ENCODE data around the gene LRCH4.
"Not testable (repeated sequence)": the region's sequence is repeated elsewhere in the genome, so short reads cannot be mapped to it uniquely, and the experiment has no call there.

The LRCH4 gene

GRCh38 chr7:100538348-100538653 lies 47.6 kb downstream of the LRCH4 start:
- H3K4me3 ChIP-seq (ENCODE audit: low read length) = peak overlapping the region; percentile 72
- TF ChIP-seq EZH2phosphoT487 (IDR thresholded peaks at IDR 0.05; ENCODE audit: low read depth) (no peak), CTCF (IDR thresholded peaks at IDR 0.05; ENCODE audit: low read depth, low read length) (no peak)
- peak overlapping the region; percentile 60 for H3K9ac ChIP-seq (ENCODE audit: low read length)
- H2AFZ ChIP-seq (ENCODE audit: low read depth, low read length) = peak overlapping the region; percentile 68; the same call in 1 of the 2 replicates
- no peaks in the 10 kb centered on the region for H3K9me3 ChIP-seq (ENCODE audit: insufficient read depth, low read length)
- peaks cover 33% of the 10 kb centered on the region for H3K4me1 ChIP-seq (ENCODE audit: low read length)
- no peaks in the 10 kb centered on the region for H4K20me1 ChIP-seq (ENCODE audit: insufficient read depth, low read length)
- no peaks in the 10 kb centered on the region for H3K27me3 ChIP-seq (ENCODE audit: low read depth, low read length)
- peaks cover 6% of the 10 kb centered on the region for H3K36me3 ChIP-seq (replicated peaks; ENCODE audit: low read depth, low read length)
- peak overlapping the region; percentile 44 for H3K27ac ChIP-seq (ENCODE audit: low read length)
- peaks cover 33% of the 10 kb centered on the region for H3K79me2 ChIP-seq (ENCODE audit: low read length)
- peak overlapping the region; percentile 74 for H3K4me2 ChIP-seq (ENCODE audit: low read length)

- H3K9ac ChIP-seq (ENCODE audit: low read length); H3K36me3 ChIP-seq (replicated peaks; ENCODE audit: low read depth, low read length); H3K4me3 ChIP-seq (ENCODE audit: low read length); H4K20me1 ChIP-seq (ENCODE audit: insufficient read depth, low read length); H3K27ac ChIP-seq (ENCODE audit: low read length); H2AFZ ChIP-seq (ENCODE audit: low read depth, low read length); H3K4me2 ChIP-seq (ENCODE audit: low read length); H3K9me3 ChIP-seq (ENCODE audit: insufficient read depth, low read length); H3K27me3 ChIP-seq (ENCODE audit: low read depth, low read length): not testable (repeated sequence)
- Histone ChIP-seq H3K79me2 (ENCODE audit: low read length) (peaks cover 21% of the 10 kb centered on the region), H3K4me1 (ENCODE audit: low read length) (peaks cover 23% of the 10 kb centered on the region)
Observed at GRCh38 chr7:100536695-100537094, 49.2 kb downstream of the LRCH4 start.

DNA sequence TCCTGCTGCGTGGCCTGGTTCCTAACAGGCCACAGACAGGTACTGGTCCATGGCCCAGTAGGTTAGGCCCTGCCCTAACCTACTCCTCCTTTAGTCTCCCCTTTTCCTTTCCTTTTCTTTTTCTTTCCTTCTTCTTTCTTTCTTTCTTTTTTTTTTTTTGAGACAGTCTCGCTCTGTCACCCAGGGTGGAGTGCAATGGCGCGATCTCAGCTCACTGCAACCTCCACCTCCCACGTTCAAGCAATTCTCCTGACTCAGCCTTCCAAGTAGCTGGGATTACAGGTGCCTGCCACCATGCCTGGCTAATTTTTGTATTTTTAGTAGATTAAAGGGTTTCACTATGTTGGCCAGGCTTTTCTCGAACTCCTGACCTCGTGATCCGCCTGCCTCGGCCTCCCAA lies 49.9 kb downstream of the LRCH4 start:
- H3K27me3 ChIP-seq (ENCODE audit: low read depth, low read length); H3K9ac ChIP-seq (ENCODE audit: low read length); H3K4me3 ChIP-seq (ENCODE audit: low read length); H3K27ac ChIP-seq (ENCODE audit: low read length); H4K20me1 ChIP-seq (ENCODE audit: insufficient read depth, low read length); H2AFZ ChIP-seq (ENCODE audit: low read depth, low read length); H3K4me2 ChIP-seq (ENCODE audit: low read length); H3K36me3 ChIP-seq (replicated peaks; ENCODE audit: low read depth, low read length); H3K9me3 ChIP-seq (ENCODE audit: insufficient read depth, low read length): not testable (repeated sequence)
- peaks cover 23% of the 10 kb centered on the region for H3K4me1 ChIP-seq (ENCODE audit: low read length)
- peaks cover 14% of the 10 kb centered on the region for H3K79me2 ChIP-seq (ENCODE audit: low read length)

DNA sequence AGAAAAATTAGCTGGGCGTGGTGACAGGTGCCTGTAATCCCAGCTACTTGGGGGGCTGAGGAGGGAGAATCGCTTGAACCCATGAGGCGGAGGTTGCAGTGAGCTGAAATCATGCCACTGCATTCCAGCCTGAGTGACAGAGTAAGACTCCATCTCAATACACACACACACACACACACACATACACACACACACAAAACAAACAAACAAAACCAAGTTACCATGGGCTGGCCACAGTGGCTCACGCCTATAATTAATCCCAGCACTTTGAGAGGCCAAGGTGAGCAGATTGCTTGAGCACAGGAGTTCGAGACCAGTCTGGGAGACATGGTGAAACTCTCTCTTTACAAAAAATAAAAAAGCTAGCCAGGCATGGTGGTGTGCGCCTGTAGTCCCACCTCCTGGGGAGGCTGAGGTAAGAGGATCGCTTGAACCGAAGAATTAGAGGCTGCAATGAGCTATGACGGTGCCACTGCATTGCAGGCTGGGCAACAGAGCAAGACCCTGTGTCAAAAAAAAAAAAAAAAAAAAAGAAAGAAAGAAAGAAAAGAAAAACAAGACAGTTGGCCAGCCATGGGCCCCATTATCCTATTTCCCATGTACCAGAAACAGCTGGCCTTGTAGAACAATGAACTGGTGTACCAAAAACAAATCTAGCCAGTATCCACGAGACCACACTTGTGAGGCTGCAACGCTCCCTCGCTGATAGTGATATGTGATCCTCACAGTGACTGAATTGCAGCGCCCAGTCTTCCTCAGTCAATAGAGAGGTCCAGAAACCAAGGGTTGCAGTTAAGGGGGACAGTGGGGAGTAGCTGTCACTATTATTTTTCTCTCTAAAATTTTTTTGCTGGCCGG lies 53.5 kb downstream of the LRCH4 start:
- H3K4me2 ChIP-seq (ENCODE audit: low read length) = no peak overlapping the region
- TF ChIP-seq CTCF (IDR thresholded peaks at IDR 0.05; ENCODE audit: low read depth, low read length) = no peak
- TF ChIP-seq EZH2phosphoT487 (IDR thresholded peaks at IDR 0.05; ENCODE audit: low read depth) = no peak
- H3K4me1 ChIP-seq (ENCODE audit: low read length) = peaks cover 21% of the 10 kb centered on the region
- H4K20me1 ChIP-seq (ENCODE audit: insufficient read depth, low read length) = no peaks in the 10 kb centered on the region
- H3K27ac ChIP-seq (ENCODE audit: low read length) = no peak overlapping the region
- no peak overlapping the region for H3K9ac ChIP-seq (ENCODE audit: low read length)
- no peak overlapping the region for H2AFZ ChIP-seq (ENCODE audit: low read depth, low read length)
- H3K9me3 ChIP-seq (ENCODE audit: insufficient read depth, low read length) = no peaks in the 10 kb centered on the region
- no peak overlapping the region for H3K4me3 ChIP-seq (ENCODE audit: low read length)
- no peaks in the 10 kb centered on the region for H3K27me3 ChIP-seq (ENCODE audit: low read depth, low read length)
- no peaks in the 10 kb centered on the region for H3K79me2 ChIP-seq (ENCODE audit: low read length)
- no peaks in the 10 kb centered on the region for H3K36me3 ChIP-seq (replicated peaks; ENCODE audit: low read depth, low read length)

DNA sequence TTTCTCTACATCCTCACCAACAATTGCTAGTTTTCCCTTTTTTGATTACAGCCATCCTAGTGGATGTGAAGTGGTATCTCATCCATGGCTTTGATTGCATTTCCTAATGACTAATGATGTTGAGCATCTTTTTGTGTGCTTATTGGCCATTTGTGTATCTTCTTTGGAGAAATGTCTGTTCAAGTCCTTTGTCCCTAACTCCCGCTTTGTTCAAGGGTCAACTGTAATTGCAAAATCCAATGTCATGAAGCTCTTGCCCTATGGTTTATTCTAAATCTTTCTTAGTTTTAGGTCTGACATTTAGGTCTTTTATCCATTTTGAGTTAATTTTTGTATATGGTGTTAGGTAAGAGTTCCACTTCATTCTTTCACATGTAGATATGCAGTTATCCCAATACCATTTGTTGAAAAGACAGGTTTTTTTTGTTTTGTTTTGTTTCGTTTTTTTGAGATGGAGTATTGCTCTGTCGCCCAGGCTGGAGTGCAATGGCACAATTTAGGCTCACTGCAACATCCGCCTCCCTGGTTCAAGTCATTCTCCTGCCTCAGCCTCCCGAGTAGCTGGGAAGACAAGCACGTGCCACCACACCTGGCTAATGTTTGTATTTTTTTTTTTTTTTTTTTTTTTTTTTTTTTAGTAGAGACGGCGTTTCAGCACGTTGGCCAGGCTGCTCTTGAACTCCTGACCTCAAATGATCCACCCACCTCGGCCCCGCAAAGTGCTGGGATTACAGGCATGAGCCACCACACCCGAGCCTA lies 57.6 kb downstream of the LRCH4 start:
- H3K4me3 ChIP-seq (ENCODE audit: low read length); H3K9me3 ChIP-seq (ENCODE audit: insufficient read depth, low read length); H3K27me3 ChIP-seq (ENCODE audit: low read depth, low read length); H3K9ac ChIP-seq (ENCODE audit: low read length); H4K20me1 ChIP-seq (ENCODE audit: insufficient read depth, low read length); H3K79me2 ChIP-seq (ENCODE audit: low read length); H3K36me3 ChIP-seq (replicated peaks; ENCODE audit: low read depth, low read length); H3K27ac ChIP-seq (ENCODE audit: low read length); H2AFZ ChIP-seq (ENCODE audit: low read depth, low read length): not testable (repeated sequence)
- peak overlapping the region; percentile 10; the same call in 1 of the 2 replicates for H3K4me2 ChIP-seq (ENCODE audit: low read length)
- H3K4me1 ChIP-seq (ENCODE audit: low read length) = peaks cover 27% of the 10 kb centered on the region

Measured in OCI-LY3 (cell line).